GM06990 (cell line): ENCODE results near the gene BRME1.

Experiments
- DNase-seq: peaks from one replicate; pipeline ENCODE4 v3.0.0-alpha.2; 2011; ENCODE audit not compliant: insufficient read length; ENCODE audit errors: extremely low read depth
- H3K27me3 ChIP-seq: replicated peaks from 2 replicates; pipeline ENCODE4 v1.6.0; 2011; ENCODE audit warnings: low read length; ENCODE audit not compliant: control insufficient read depth, insufficient read depth
- H3K36me3 ChIP-seq: 2 replicates; pipeline ENCODE4 v1.5.1; 2011; ENCODE audit warnings: low read length; ENCODE audit not compliant: control insufficient read depth, insufficient read depth
- H3K4me3 ChIP-seq: replicated peaks from 2 replicates; pipeline ENCODE4 v1.5.1; 2011; ENCODE audit warnings: low read depth, mild to moderate bottlenecking, control low read depth, low read length
- TF ChIP-seq, protein P1 (sequence below): IDR thresholded peaks from 2 replicates; pipeline ENCODE4 v1.5.1; 2011; ENCODE audit warnings: low read length, control low read depth, mild to moderate bottlenecking, inconsistent platforms; ENCODE audit not compliant: insufficient read depth, poor library complexity, severe bottlenecking

BRME1 gene

DNA sequence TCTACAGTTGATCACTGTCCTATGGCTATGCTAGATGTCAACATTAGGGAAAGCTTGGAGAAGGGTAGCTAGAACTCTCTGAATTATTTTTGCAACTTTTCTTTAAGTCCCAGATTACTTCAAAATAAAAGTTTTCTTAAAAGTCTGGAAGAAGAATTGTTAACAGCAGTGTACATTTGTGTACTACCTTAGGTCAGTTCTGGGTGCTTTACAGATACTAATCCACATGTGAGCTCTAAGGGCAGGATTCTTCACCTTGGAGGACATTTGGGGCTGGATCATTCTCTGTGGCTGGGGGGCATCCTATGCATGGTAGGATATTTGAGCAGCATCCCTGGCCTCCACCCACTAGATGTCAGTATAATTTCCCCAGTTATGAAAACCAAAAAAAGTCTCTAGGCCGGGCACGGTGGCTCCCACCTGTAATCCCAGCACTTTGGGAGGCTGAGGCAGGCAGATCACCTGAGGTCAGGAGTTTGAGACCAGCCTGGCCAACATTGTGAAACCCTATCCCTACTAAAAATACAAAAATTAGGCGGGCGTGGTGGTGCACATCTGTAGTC lies 2.8 kb downstream of the BRME1 start:
- no peak for DNase-seq
- Histone ChIP-seq H3K27me3 (no peaks in the 10 kb centered on the region), H3K36me3 (no peaks in the 10 kb centered on the region), H3K4me3 (no peak overlapping the region)
- TF ChIP-seq, protein P1, sequence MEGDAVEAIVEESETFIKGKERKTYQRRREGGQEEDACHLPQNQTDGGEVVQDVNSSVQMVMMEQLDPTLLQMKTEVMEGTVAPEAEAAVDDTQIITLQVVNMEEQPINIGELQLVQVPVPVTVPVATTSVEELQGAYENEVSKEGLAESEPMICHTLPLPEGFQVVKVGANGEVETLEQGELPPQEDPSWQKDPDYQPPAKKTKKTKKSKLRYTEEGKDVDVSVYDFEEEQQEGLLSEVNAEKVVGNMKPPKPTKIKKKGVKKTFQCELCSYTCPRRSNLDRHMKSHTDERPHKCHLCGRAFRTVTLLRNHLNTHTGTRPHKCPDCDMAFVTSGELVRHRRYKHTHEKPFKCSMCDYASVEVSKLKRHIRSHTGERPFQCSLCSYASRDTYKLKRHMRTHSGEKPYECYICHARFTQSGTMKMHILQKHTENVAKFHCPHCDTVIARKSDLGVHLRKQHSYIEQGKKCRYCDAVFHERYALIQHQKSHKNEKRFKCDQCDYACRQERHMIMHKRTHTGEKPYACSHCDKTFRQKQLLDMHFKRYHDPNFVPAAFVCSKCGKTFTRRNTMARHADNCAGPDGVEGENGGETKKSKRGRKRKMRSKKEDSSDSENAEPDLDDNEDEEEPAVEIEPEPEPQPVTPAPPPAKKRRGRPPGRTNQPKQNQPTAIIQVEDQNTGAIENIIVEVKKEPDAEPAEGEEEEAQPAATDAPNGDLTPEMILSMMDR: peak; percentile 45

DNA sequence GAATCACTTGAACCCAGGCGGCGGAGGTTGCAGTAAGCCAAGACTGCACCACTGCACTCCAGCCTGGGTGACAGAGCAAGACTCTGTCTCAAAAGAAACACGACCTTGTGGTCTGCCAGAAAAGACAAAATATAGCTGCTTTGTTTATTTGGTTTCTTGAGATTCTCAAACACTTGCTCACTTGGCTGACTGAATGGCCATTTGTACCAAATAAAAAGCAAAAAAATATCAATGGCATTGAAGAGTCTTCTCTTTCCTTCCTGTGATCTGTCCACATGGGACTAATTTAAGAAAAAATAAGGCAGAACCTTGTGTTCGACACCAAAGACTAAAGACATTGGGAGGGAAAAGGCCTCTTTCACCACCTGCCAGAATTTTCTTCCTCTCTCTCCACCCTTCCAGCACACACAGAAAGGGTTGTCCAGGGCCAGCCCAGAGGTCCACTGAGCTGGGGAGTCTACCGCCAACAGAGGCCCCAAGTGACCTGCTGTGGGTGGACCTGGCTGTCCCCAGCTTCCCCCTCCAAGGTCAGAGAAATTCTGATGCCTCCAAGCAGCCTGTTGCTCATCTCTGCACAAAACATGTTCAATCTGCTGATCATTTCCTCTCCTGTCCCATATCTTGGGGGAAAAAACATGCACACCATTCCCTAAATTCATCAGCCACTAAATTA lies 5.9 kb downstream of the BRME1 start:
- no peaks in the 10 kb centered on the region for H3K36me3 ChIP-seq
- TF ChIP-seq, protein P1: no peak
- H3K4me3 ChIP-seq: no peak overlapping the region
- no peaks in the 10 kb centered on the region for H3K27me3 ChIP-seq
- DNase-seq: no peak

DNA sequence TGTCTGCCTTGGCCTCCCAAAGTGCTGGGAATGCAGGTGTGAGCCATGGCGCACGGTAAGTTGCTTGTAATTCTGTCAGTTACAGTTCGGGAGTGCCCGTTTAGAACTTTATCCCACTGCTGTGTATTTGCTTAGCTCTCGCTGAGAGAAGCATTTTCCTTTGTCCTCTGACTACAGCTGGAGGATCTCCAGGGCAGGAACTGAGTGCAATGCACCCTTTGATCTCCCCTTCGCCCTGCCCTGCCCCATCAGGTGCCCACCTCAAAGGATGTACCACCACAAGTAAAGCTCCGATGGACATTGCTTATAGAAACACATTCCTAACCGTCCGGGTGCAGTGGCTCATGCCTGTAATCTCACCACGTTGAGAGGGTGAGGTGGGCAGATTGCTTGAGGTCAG lies 6.5 kb downstream of the BRME1 start:
- no peaks in the 10 kb centered on the region for H3K27me3 ChIP-seq
- TF ChIP-seq, protein P1: no peak
- no peak for DNase-seq
- H3K36me3 ChIP-seq: no peaks in the 10 kb centered on the region
- H3K4me3 ChIP-seq: no peak overlapping the region

DNA sequence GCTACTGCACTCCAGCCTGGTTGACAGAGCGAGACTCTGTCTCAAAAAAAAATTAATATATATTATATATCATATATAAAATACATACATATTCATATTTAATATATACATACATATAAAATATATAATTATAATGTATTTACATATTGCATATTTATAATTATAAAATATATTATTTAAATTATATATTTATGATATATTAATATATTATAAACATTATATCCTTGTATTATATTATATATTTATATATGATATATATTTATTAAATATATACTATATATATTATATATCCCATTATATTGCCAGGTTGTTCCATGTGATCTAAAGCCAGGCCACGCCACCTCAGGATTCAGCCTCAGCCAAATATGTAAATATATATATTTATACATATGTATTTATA lies 9.7 kb downstream of the BRME1 start:
- no peak overlapping the region for H3K4me3 ChIP-seq
- no peak for DNase-seq
- TF ChIP-seq, protein P1: no peak
- no peaks in the 10 kb centered on the region for H3K36me3 ChIP-seq
- H3K27me3 ChIP-seq: no peaks in the 10 kb centered on the region

DNA sequence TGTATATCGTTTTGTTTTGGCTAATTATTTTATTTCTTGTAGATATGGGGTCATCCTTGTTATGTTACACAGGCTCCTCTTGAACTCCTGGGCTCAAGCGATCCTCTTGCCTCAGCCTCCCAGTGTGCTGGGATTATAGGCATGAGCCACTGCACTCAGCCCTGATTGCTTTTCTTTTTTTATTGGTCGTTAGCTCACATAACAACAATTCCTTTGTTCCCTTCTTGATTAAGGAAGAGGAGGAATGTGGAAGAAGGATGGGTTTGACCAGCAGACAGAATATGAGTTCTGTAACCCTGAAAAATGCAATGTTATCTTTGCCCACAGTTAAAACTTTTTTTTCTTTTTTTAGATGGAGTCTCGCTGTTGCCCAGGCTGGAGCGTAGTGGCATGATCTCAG lies 11.4 kb downstream of the BRME1 start:
- Histone ChIP-seq H3K4me3 (no peak overlapping the region), H3K36me3 (no peaks in the 10 kb centered on the region), H3K27me3 (no peaks in the 10 kb centered on the region)
- DNase-seq: no peak
- TF ChIP-seq, protein P1: no peak
